HCT116 (cell line): ENCODE results near the gene PCNT. TPM values are rescaled to one million over a fixed set of nuclear protein-coding genes. Genes with fewer than 3 reads are reported as not detected.

Experiments used
- ATAC-seq: fragments of 200-7000 bp; cut with Tn5 transposase; 2 replicates; pipeline ENCODE4 v1.9.1; 2020; ENCODE audit warnings: mild to moderate bottlenecking, moderate library complexity
- BruUV-seq: library from RNA; stranded (reverse); fragments of 400-500 nt; replicated peaks from 2 replicates; lab custom pipeline; 2021; lab: Mats Ljungman, UMichigan
- CTCF ChIA-PET: fragments of 300-600 bp; sonication (Branson Sonifier 250); formaldehyde crosslinking; loops from one replicate; lab custom pipeline; 2021; ENCODE audit warnings: antibody characterized with exemption; lab: Charles Lee
- POLR2A ChIA-PET: fragments of 300-600, 350-600 bp; sonication (Branson Sonifier 250); formaldehyde crosslinking; loops from one replicate; lab custom pipeline; 2021; ENCODE audit warnings: antibody characterized with exemption; lab: Charles Lee
- RAD21 ChIA-PET, 2 experiments: fragments of 300-600 bp; sonication (Branson Sonifier 250); formaldehyde crosslinking; loops; one replicate each; lab custom pipeline; 2023; ENCODE audit warnings: low total read pairs in 2 of 2; ENCODE audit not compliant: uncharacterized antibody in 2 of 2, unreplicated experiment in 2 of 2, low non-redundant PET in 1 of 2; lab: Charles Lee
- DNase-seq: peaks from one replicate; pipeline ENCODE4 v3.0.0-alpha.2; 2010; ENCODE audit warnings: low read depth, low spot score
- H2AFZ ChIP-seq: fragments of 200-600 bp; shearing (Covaris generic), sonication (generic); 2 replicates; pipeline ENCODE4 v1.6.1; 2017; ENCODE audit warnings: low read depth, mixed run types, mixed read lengths, antibody characterized with exemption, low read length; ENCODE audit not compliant: poor library complexity, severe bottlenecking
- H3K27ac ChIP-seq: 2 replicates; pipeline ENCODE4 v1.5.1; 2012; ENCODE audit warnings: low read depth, low read length
- H3K27me3 ChIP-seq: fragments of 200-600 bp; sonication (generic); 2 replicates; pipeline ENCODE4 v1.6.1; 2016; ENCODE audit warnings: mixed run types, low read length, mixed read lengths; ENCODE audit not compliant: insufficient read depth
- H3K36me3 ChIP-seq, 2 experiments: fragments of 200-500 bp in 1 of 2; fragments of 200-600 bp in 1 of 2; sonication (Bioruptor generic) in 1 of 2; sonication (generic) in 1 of 2; 2 replicates each; pipeline versions ENCODE4 v1.5.1 to v1.6.1; 2014 to 2016; ENCODE audit warnings: low read length in 2 of 2, inconsistent platforms in 1 of 2, mixed read lengths in 1 of 2, mixed run types in 1 of 2; ENCODE audit not compliant: insufficient read depth in 2 of 2, control insufficient read depth in 1 of 2
- H3K4me1 ChIP-seq, 2 experiments: fragments of 200-600 bp in 1 of 2; sonication (generic) in 1 of 2; 2 replicates each; pipeline versions ENCODE4 v1.5.1 to v1.6.1; 2012 to 2017; ENCODE audit warnings: low read length in 2 of 2, inconsistent platforms in 1 of 2, mild to moderate bottlenecking in 1 of 2, mixed read lengths in 1 of 2, mixed run types in 1 of 2, moderate library complexity in 1 of 2; ENCODE audit not compliant: insufficient read depth in 2 of 2, control insufficient read depth in 1 of 2
- H3K4me2 ChIP-seq: fragments of 200-600 bp; sonication (generic); 2 replicates; pipeline ENCODE4 v1.6.1; 2017; ENCODE audit warnings: mixed run types, low read length, mixed read lengths
- H3K4me3 ChIP-seq, 2 experiments: fragments of 200-600 bp in 1 of 2; sonication (generic) in 1 of 2; replicated peaks in 1 of 2; 2 replicates each; pipeline ENCODE4 v1.5.1; 2011 to 2016; ENCODE audit warnings: low read length in 2 of 2, control low read depth in 1 of 2, low read depth in 1 of 2, mild to moderate bottlenecking in 1 of 2, mixed read lengths in 1 of 2, mixed run types in 1 of 2
- H3K79me2 ChIP-seq: fragments of 200-600 bp; sonication (generic); 2 replicates; pipeline ENCODE4 v1.6.1; 2017; ENCODE audit warnings: mild to moderate bottlenecking, mixed run types, low read length, moderate library complexity, mixed read lengths; ENCODE audit not compliant: insufficient read depth
- H3K9ac ChIP-seq: fragments of 200-600 bp; sonication (generic); 2 replicates; pipeline ENCODE4 v1.6.1; 2016; ENCODE audit warnings: low read length, mixed read lengths
- H3K9me2 ChIP-seq: fragments of 200-600 bp; sonication (generic), shearing (Covaris generic); 2 replicates; pipeline ENCODE4 v1.6.1; 2017; ENCODE audit warnings: mixed run types, mild to moderate bottlenecking, moderate library complexity; ENCODE audit not compliant: insufficient read depth
- H3K9me3 ChIP-seq, 2 experiments: fragments of 200-500 bp in 1 of 2; fragments of 200-600 bp in 1 of 2; sonication (Bioruptor generic) in 1 of 2; sonication (generic) in 1 of 2; 2 replicates each; pipeline ENCODE4 v1.6.1; 2014 to 2017; ENCODE audit warnings: low read length in 2 of 2, mixed read lengths in 2 of 2, inconsistent platforms in 1 of 2, low read depth in 1 of 2, mild to moderate bottlenecking in 1 of 2, mixed run types in 1 of 2, moderate library complexity in 1 of 2; ENCODE audit not compliant: control insufficient read depth in 1 of 2, insufficient read depth in 1 of 2
- H4K20me1 ChIP-seq: fragments of 200-600 bp; sonication (generic), shearing (Covaris generic); 2 replicates; pipeline ENCODE4 v1.6.1; 2017; ENCODE audit warnings: mixed run types, mild to moderate bottlenecking, moderate library complexity; ENCODE audit not compliant: insufficient read depth
- CTCF ChIP-seq, 3 experiments: fragments of 200-600 bp in 1 of 3; sonication (generic) in 1 of 3; IDR thresholded peaks in 2 of 3; conservative IDR thresholded peaks in 1 of 3; 2 replicates each; pipeline ENCODE4 v1.5.1; 2012 to 2017; ENCODE audit warnings: low read depth in 2 of 3, low read length in 2 of 3, antibody characterized with exemption in 1 of 3, borderline replicate concordance in 1 of 3, control low read depth in 1 of 3, mild to moderate bottlenecking in 1 of 3, mixed read lengths in 1 of 3, mixed run types in 1 of 3, moderate library complexity in 1 of 3; ENCODE audit not compliant: insufficient read depth in 1 of 3
- EGR1 ChIP-seq: IDR thresholded peaks from 2 replicates; pipeline ENCODE4 v1.6.1; 2012; ENCODE audit warnings: low read depth
- ELF1 ChIP-seq: IDR thresholded peaks from 2 replicates; pipeline ENCODE4 v1.6.1; 2012; ENCODE audit warnings: low read depth, borderline replicate concordance
- EZH2 ChIP-seq: fragments of 200-600 bp; sonication (generic); IDR thresholded peaks from 2 replicates; pipeline ENCODE4 v1.6.1; 2017; ENCODE audit warnings: antibody characterized with exemption, mixed run types
- FOSL1 ChIP-seq: IDR thresholded peaks from 2 replicates; pipeline ENCODE4 v1.6.1; 2012; ENCODE audit warnings: low read depth
- POLR2A ChIP-seq: IDR thresholded peaks from 2 replicates; pipeline ENCODE4 v1.7.0; 2011; ENCODE audit warnings: borderline replicate concordance; ENCODE audit not compliant: insufficient read depth, insufficient read length; ENCODE audit errors: extremely low read depth
- RAD21 ChIP-seq: IDR thresholded peaks from 2 replicates; pipeline ENCODE4 v1.6.1; 2012; ENCODE audit warnings: low read depth, mild to moderate bottlenecking
- SRF ChIP-seq: IDR thresholded peaks from 2 replicates; pipeline ENCODE4 v1.6.1; 2012; ENCODE audit warnings: low read depth
- TCF7L2 ChIP-seq: IDR thresholded peaks from 2 replicates; pipeline ENCODE4 v1.7.0; 2011; ENCODE audit warnings: borderline replicate concordance, inconsistent platforms; ENCODE audit not compliant: insufficient read depth, insufficient read length; ENCODE audit errors: extremely low read depth
- YY1 ChIP-seq: IDR thresholded peaks from 2 replicates; pipeline ENCODE4 v1.6.1; 2011; ENCODE audit warnings: low read length, low read depth, moderate library complexity, mild to moderate bottlenecking; ENCODE audit not compliant: insufficient replicate concordance; ENCODE audit errors: extremely low read depth
- ZBTB33 ChIP-seq: IDR thresholded peaks from 2 replicates; pipeline ENCODE4 v1.6.1; 2011; ENCODE audit warnings: mild to moderate bottlenecking, low read length, moderate library complexity; ENCODE audit not compliant: insufficient replicate concordance; ENCODE audit errors: extremely low read depth
- ZNF274 ChIP-seq: fragments of 200-500 bp; sonication (Bioruptor generic); IDR thresholded peaks from 2 replicates; pipeline ENCODE4 v1.6.1; 2014; ENCODE audit warnings: mild to moderate bottlenecking, low read depth, low read length, inconsistent platforms
- intact Hi-C: fragments of 100-400 bp; cut with micrococcal nuclease; formaldehyde crosslinking; loops from 2 replicates; pipeline ENCODE4 v1.10.0; 2022
- total RNA-seq: library from RNA; stranded (reverse); gene quantifications from one replicate; pipeline ENCODE4 v1.2.1, GENCODE V29; 2021; ENCODE audit not compliant: unreplicated experiment
- TF ChIP-seq, protein P1 (sequence below): IDR thresholded peaks from 2 replicates; pipeline ENCODE4 v1.6.1; 2012

PCNT gene
- total RNA-seq, 1 experiment from 2014 or later, result 43.6 TPM

- Histone ChIP-seq H3K9me2 (no peaks in the 10 kb centered on the region), H3K27ac (no peak overlapping the region), H3K27me3 (no peaks in the 10 kb centered on the region), H3K9me3 (no peaks in the 10 kb centered on the region), H3K36me3 (peaks cover 3 to 6% of the 10 kb centered on the region in 2 experiments; a peak in 3 of 4 replicates), H4K20me1 (no peaks in the 10 kb centered on the region), H3K4me1 (no peaks in the 10 kb centered on the region), H2AFZ (no peak overlapping the region), H3K4me2 (no peak overlapping the region), H3K4me3 (no peak overlapping the region), H3K79me2 (no peaks in the 10 kb centered on the region), H3K9ac (no peak overlapping the region)
- TF ChIP-seq ZNF274, result no peak
- TF ChIP-seq ELF1, result no peak
- DNase-seq (no peak), ATAC-seq (no peak)
- intact Hi-C loops, result no loop called here
- ChIA-PET POLR2A (no interaction called here), CTCF (no interaction called here), RAD21 (no interaction called here)
- no TSS peak for BruUV-seq
These were observed 91.0 kb downstream of the PCNT start for GRCh38 chr21:46414965-46415275.

DNA sequence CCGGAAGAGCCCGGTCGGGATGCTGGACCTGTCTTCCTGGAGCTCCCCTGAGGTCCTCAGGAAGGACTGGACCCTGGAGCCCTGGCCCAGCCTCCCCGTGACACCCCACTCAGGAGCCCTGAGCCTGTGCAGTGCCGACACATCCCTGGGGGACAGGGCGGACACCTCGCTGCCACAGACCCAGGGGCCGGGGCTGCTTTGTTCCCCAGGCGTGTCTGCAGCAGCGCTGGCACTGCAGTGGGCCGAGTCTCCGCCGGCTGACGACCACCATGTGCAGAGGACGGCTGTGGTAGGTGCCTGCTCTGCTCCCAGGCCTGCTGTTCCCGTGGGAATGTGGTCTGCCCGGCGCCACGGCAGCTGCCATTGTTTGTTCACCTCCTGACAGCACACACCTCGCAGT lies 92.6 kb downstream of the PCNT start:
- CTCF ChIA-PET, result no interaction called here
- Histone ChIP-seq H3K79me2 (no peaks in the 10 kb centered on the region), H4K20me1 (no peaks in the 10 kb centered on the region), H3K27ac (no peak overlapping the region), H3K36me3 (peaks cover 0 to 3% of the 10 kb centered on the region in 2 experiments; a peak in 3 of 4 replicates), H3K9me2 (no peaks in the 10 kb centered on the region), H3K9me3 (no peaks in the 10 kb centered on the region), H3K4me2 (no peak overlapping the region), H3K4me3 (no peak overlapping the region), H3K27me3 (no peaks in the 10 kb centered on the region), H2AFZ (no peak overlapping the region), H3K4me1 (no peaks in the 10 kb centered on the region), H3K9ac (no peak overlapping the region)
- POLR2A ChIA-PET, result no interaction called here
- DNase-seq, result no peak
- BruUV-seq, result no TSS peak
- RAD21 ChIA-PET, result no interaction called here
- ATAC-seq, result no peak
- intact Hi-C loops, result no loop called here
- TF ChIP-seq ZBTB33, result no peak
- TF ChIP-seq SRF, result no peak
- TF ChIP-seq, protein P1, sequence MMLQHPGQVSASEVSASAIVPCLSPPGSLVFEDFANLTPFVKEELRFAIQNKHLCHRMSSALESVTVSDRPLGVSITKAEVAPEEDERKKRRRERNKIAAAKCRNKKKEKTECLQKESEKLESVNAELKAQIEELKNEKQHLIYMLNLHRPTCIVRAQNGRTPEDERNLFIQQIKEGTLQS, result no peak
- no peak for TF ChIP-seq YY1
- no peak for TF ChIP-seq FOSL1
- no peak for TF ChIP-seq CTCF (IDR thresholded peaks at IDR 0.05 in 2 of 3, conservative IDR thresholded peaks at IDR 0.05 in 1 of 3; ENCODE audit: borderline replicate concordance in 1 of 3, insufficient read depth in 1 of 3, low read depth in 2 of 3, low read length in 2 of 3)
- TF ChIP-seq EZH2, result no peak
- no peak for TF ChIP-seq EGR1
- no peak for TF ChIP-seq POLR2A
- no peak for TF ChIP-seq TCF7L2
- no peak for TF ChIP-seq RAD21
